GM19468 (cell line): Measurements from ENCODE around the gene ALPG.
A peak's percentile ranks its signal among the peaks of the same experiment; 100 is the strongest.
"Not testable (repeated sequence)": the region's sequence is repeated elsewhere in the genome, so short reads cannot be mapped to it uniquely, and the experiment has no call there.

ENCODE experiments used
- ATAC-seq: cut with Tn5 transposase; IDR thresholded peaks from one replicate; pipeline ENCODE4 v1.9.1; 2021; ENCODE audit warnings: mild to moderate bottlenecking, moderate library complexity, moderate number of reproducible peaks; ENCODE audit not compliant: unreplicated experiment; ENCODE audit errors: extremely low read depth

ALPG gene

GRCh38 chr2:232437195-232437571, 30.5 kb downstream of the ALPG start:
- ATAC-seq = no peak

- ATAC-seq = no peak
Observed at GRCh38 chr2:232438091-232438490, 31.4 kb downstream of the ALPG start.

DNA sequence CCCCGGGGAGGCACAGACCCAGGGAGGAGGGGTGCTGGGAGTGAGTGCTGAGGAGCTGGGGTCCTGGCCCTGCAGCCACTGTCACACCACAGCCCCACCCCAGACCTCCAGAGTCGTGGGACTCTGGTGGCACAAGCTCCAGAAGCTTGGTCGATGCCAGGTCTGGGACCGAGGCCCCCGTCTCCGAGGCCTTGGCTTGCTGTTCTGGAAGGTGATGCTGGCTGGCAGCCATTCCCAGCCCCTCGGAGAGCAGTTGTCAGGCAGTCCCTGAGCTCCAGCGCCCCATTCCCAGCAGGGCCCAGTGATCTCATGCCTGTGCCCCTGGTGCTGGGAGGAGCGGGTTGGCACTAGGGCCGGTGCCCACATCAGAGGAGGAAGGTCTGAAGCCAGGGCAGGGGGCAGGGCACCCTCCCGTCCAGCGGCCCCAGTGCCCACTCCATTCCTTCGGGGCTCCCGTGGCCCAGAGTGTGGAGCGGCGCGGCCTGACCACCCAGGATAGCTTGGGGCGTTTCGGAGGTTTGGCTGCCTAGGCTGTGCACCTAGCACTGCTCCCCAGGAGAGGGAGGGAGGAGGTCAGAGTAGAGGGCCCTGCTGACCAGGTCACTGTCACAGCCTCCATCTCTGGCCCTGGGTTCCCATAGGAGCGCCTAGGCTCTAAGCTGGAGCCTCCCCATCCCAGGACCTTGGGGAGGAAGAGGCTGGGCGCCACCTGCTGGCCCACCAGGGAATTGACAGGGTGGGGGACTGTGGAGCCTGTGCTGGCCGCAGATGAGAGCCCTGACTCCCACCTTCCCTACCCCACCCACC, 32.5 kb downstream of the ALPG start:
- ATAC-seq = no peak

GRCh38 chr2:232439758-232440135, 33.1 kb downstream of the ALPG start:
- ATAC-seq = no peak

DNA sequence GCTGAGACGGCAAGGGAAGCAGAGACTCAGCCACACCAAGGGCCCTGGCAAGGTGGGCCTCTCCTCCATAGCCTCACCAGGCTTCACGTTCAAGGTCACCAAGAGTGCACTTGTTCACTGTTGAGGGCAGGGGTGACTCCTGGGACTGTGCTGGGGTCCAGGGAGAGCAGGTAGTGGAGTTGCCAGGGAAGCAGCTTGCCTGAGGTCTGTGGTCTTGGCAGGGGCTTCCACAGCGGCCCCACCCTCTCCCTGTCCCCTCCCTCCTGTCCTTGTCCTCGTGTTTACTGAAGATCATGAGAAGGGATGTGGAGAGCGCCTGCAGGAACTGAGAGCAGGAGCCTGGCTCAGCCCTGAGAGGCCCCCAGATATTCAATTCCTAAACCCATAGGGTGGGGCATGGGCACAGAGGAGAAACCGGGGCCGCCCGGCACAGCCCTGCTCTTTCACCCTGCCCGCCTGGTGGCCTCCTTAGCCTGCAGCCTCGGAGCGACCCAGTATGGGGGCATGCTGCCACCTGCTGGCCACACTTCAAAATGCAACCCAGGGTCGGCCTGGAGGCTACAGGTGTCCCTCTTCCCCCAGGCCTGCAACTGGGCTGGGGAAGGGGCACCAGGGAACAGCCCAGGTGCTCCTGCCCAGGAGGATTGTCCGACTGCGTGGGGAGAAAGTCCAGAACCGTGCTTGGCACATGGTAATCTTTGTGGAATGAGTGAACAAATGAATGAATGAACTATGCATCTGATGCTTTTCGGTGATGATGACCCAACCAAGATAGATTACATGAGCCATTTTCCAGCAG, 33.8 kb downstream of the ALPG start:
- peak; percentile 63 for ATAC-seq

DNA sequence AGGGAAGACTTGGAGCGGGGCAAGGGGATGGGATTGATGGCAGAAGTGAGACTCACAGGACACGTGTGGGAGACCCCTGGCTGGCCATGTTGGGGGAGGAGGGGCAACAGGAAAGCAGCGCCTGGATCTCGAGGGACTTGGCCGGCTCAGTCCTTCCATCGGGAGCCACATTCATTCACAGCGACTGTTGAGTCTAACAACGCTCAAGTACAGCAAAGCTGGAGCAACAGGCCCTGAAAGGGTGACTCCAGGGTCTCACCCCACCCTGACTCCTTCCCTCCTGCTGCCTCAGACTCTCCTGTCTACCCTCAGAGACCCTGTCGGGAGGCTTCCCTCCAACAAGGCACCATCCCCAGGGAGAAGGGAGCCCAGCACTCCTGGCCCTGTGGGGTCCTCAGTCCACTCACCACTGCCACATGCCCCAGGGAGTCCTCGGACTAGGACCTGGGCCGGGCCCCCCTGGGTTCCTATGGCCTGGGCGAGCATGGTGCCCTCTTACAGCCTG, 34.6 kb downstream of the ALPG start:
- no peak for ATAC-seq

DNA sequence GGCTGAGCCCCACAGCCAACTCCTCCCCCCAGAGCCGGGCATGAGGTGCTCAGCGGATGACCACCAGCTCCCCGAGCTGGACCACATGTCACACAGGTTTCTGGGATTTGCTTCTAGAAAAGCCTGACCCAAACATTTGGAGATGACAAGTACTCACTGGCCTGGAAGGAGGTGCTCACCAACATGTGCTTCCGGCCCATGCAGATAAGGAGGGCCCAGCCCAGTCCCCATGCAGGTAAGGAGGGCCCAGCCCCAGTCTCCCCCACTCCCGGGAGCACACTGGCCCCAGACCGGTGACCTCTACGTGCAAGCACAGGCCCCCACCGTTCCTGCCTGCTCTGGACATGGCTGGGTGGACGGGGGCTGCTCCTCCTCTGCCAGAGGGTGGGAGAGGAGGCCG, 35.3 kb downstream of the ALPG start:
- not testable (repeated sequence) for ATAC-seq

GRCh38 chr2:232442431-232442830, 35.8 kb downstream of the ALPG start:
- ATAC-seq = not testable (repeated sequence)

DNA sequence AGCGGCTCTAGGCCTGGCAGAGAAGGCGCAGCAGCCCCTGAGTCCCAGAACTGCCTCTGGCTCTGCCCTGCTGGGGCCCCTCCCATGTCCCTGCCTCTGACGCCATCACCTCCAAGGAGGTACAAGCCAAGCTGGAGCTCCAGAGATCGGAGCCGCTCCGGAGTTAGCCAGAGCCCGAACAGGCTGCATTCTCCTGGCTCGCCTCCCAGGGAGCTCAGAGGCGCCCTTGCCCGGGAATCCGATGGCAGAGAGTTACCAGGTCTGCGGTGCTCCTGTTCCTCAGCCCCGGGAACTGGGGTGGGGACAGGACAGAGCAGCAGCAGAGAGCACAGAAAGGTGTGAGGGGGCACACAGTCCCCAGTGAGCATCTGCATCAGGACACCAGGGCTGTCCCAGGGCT, 36.4 kb downstream of the ALPG start:
- not testable (repeated sequence) for ATAC-seq

- not testable (repeated sequence) for ATAC-seq
Observed at GRCh38 chr2:232443669-232444408, 37.2 kb downstream of the ALPG start.

GRCh38 chr2:232444409-232445148, 37.9 kb downstream of the ALPG start:
- no peak for ATAC-seq

DNA sequence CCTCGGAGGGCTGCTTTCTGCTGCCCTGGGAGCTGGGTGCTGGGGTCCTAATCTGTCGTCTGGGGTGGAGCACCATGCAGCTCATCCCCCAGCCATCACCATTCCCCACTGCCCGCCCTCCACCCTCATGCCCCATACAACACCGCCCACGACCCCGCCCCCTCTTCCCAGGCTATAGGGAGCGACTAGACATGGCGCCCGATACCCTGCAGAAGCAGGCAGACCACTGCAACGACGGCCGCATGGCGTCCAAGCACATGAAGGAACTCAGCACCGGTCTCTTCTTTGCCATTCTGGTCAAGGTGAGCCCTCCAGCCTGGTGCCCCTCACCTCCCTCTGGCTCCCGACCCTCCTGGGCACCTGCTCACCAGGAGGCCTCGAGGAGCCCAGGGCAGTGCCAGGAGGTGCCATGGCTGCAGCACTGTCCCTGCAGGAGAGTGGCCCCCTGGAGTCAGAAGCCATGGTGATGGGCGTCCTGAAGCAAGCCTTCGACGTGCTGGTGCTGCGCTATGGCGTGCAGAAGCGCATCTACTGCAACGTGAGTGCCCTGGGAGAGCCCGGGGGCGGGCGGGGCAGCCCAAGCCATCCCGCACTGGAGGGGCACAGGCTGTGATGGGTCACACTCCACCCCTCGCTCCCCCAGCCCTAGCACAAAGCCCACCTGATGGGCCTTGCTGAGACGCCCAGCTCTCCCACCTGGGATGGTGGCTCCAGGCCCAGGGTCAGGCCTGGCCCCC, 38.7 kb downstream of the ALPG start:
- not testable (repeated sequence) for ATAC-seq

DNA sequence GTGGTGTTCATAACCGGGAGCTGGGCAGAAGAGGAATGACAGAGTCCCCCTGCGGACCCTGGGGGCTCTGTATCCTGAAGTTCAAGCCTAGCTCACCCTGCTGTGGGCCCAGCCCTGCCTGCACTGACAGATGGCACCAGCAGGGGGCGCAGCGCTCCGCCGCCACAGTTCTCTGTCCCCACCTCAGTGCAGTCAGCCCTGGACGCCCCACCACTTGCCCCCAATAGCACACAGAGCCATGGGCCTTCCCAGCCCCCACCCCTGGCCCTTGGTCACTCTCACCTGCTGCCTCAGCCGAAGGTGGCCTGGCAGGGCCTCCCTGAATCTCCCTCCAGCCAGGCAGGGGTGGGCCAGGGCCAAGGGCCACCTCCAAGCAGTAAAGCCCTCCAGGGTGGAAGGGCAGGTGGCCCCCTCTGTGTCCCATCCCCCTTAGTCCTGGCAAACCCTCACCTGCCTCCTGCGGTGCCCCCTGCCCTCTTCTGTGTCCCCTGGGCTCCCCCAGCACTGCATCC, 39.7 kb downstream of the ALPG start:
- ATAC-seq = not testable (repeated sequence)

- no peak for ATAC-seq
Observed at GRCh38 chr2:232447091-232447620, 40.5 kb downstream of the ALPG start.

DNA sequence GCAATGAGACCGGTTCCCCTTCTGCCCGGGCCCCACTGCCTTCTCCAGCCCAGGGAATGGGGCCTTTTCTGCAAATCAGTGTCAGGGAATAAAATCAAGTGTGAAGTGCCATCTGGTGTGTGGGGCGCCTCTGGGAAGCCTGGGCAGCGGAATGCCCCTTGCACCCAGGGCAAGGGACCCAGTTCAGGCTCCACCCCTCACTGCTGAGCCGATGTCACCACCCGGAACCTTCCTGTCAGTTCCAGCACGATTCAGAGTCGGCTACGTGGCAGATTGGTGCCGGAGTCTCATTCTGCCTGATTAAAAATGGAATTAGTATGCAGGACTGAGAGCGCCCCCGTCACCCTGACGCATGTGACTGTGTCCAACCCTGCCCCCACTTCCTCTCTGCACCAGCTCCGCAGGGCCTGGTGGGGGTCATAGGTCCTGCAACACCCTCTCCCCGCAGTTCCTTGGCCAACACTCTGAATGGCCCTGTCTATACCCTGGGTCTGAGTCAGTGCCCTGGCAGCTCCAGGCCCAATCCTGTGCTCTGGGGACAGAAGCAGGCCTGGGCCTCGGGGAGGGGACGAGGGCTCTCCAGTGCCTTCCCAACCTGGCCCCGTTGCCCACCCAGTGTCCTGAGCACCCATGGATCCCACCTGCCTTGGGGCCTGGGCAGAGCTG, 41.1 kb downstream of the ALPG start:
- no peak for ATAC-seq

DNA sequence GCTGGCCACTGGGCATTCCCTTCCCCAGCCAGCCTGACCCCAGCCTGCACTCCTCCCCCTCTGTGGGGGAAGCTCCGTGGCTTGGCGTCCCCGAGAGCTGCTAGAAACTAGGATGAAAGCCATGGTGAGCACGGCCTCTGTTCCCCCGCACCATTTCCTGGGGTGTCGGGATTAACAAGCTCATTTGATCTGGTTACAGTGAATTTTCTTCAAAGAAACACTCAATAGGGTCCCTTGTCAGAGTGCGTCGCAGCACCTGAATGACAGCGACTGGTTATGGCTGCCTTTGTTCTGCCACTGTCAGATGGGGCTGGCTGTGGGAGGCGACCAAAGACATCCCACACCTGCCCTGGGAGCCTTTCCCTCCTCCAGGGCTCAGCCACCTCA, 41.7 kb downstream of the ALPG start:
- ATAC-seq = no peak

GRCh38 chr2:232449964-232450363, 43.3 kb downstream of the ALPG start:
- ATAC-seq = no peak

DNA sequence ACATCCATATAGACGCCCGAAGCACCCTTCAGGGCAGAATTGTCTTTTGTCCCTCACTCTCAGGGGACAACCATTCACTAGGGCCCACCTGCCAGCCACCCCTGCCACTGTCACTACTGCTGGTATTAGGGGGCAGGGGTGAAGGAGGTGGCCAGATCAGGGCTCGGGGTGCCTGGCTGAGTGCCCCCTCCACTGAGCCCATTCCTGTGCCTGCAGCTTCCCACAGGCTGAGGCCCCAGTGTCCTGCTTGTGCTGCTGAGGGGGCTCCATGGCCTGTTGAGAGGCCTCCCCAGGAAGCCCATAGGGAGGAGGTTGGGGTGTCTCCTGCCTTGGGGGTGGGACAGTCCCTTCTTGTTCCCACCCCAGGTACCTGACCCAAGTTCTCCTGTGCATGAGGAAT, 45.0 kb downstream of the ALPG start:
- not testable (repeated sequence) for ATAC-seq
